ENCODE measurements around the gene NRM.
A peak's percentile ranks its signal among the peaks of the same experiment; 100 is the strongest.
"Not testable (repeated sequence)": the region's sequence is repeated elsewhere in the genome, so short reads cannot be mapped to it uniquely, and the experiment has no call there.

The NRM gene

DNA sequence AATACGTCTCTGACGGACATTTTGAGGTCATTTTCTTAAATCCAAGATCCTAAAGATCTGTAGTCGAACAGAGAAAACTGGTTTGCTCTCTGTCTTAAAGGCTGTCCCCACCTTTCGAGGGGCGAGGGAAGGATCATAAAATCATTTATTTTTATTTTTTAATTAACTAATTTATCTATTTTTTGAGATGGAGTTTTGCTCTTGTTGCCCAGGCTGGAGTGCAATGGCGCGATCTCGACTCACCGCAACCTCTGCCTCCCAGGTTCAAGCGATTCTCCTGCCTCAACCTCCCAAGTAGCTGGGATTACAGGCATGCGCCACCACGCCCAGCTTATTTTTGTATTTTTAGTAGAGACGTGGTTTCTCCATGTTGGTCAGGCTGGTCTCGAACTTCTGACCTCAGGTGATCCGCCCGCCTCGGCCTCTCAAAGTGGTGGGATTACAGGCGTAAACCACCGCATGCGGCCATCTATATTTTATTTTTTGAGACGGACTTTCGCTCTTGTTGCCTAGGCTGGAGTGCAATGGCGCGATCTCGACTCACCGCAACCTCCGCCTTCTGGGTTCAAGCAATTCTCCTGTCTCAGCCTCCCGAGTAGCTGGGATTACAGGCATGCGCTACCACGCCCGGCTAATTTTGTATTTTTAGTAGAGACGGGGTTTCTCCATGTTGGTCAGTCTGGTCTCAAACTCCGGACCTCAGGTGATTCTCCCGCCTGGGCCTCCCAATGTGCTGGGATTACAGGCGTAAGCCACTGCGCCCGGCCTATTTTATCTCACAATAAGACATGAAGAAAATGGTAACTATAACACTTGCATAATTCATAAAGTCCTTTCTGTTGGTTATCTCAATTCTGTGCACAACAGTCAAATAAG, 27.3 kb upstream of the NRM start:
- not testable (repeated sequence) for ATAC-seq

DNA sequence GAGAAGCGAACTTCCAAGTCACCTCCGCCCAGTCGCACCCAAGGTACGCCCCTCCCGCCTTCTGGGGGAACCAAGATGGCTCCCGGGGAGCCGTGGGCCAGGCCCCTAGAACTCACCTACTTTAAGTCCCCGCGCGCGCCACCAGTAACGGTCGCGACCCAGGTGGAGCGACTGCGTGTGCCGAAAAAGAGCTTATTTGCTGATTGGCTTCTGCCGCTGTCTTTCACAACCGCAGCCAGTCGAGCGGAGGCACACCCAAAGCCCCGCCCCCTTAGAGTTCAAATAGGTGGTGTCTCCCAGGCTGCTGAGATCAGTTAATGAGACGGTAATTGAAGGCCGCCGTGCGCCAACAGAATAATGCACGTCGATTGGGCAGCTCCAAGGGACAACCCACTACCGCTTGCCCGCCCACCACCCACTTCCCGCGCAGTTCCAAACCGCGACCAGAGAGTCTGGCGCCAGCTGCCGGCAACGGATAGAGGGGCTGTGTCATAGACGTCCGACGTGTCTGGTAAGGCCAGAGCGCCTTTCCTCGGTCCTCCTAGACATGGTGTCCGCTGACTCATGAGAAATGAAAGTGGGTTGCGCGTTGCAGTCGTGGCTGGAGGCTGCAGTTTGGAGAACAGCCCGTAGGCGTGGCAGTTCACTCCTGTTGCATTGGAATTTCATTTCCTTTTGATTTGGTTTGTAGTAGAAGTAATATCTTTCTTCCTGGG, 26.5 kb upstream of the NRM start, which contains the start of gene MDC1:
TSS of gene MDC1 (minus strand) at position 153 of the 716 bp plus-strand sequence. CDS start 2,106 bp downstream, outside the sequence.
- peak; percentile 82 for ATAC-seq
- no peak for TF ChIP-seq SNAI2 (CRISPR knock-in tag; IDR thresholded peaks at IDR 0.05)
- TF ChIP-seq, protein P1, sequence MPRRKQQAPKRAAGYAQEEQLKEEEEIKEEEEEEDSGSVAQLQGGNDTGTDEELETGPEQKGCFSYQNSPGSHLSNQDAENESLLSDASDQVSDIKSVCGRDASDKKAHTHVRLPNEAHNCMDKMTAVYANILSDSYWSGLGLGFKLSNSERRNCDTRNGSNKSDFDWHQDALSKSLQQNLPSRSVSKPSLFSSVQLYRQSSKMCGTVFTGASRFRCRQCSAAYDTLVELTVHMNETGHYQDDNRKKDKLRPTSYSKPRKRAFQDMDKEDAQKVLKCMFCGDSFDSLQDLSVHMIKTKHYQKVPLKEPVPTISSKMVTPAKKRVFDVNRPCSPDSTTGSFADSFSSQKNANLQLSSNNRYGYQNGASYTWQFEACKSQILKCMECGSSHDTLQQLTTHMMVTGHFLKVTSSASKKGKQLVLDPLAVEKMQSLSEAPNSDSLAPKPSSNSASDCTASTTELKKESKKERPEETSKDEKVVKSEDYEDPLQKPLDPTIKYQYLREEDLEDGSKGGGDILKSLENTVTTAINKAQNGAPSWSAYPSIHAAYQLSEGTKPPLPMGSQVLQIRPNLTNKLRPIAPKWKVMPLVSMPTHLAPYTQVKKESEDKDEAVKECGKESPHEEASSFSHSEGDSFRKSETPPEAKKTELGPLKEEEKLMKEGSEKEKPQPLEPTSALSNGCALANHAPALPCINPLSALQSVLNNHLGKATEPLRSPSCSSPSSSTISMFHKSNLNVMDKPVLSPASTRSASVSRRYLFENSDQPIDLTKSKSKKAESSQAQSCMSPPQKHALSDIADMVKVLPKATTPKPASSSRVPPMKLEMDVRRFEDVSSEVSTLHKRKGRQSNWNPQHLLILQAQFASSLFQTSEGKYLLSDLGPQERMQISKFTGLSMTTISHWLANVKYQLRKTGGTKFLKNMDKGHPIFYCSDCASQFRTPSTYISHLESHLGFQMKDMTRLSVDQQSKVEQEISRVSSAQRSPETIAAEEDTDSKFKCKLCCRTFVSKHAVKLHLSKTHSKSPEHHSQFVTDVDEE (CRISPR knock-in tag; IDR thresholded peaks at IDR 0.05) = 0 out of 2 replicates have a peak, but pooled peaks have one; percentile 16

DNA sequence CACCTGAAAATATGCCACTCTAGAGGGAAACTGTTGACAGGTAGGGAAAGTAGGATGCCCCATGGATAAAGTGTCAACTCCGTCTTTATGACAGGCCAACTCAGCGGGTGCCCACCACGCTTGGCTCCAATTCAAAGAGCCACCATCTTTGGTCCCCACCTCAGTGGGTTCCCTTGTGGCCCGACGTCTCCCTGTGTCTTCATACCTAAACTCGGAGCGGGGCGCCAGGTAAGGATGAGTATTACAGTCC, 26.0 kb upstream of the NRM start:
- no peak for ATAC-seq
- TF ChIP-seq OSR1 (CRISPR knock-in tag; IDR thresholded peaks at IDR 0.05) = no peak
- TF ChIP-seq TCF4 (CRISPR knock-in tag; IDR thresholded peaks at IDR 0.05; ENCODE audit: borderline replicate concordance) = no peak
- TF ChIP-seq, protein P1 (CRISPR knock-in tag; IDR thresholded peaks at IDR 0.05) = no peak
- no peak for TF ChIP-seq ARNTL (CRISPR knock-in tag; IDR thresholded peaks at IDR 0.05; ENCODE audit: borderline replicate concordance, low read depth)
- TF ChIP-seq PPARA (CRISPR knock-in tag; IDR thresholded peaks at IDR 0.05; ENCODE audit: borderline replicate concordance) = no peak
- no peak for TF ChIP-seq TOX (CRISPR knock-in tag; IDR thresholded peaks at IDR 0.05; ENCODE audit: borderline replicate concordance)
- TF ChIP-seq, protein P2, sequence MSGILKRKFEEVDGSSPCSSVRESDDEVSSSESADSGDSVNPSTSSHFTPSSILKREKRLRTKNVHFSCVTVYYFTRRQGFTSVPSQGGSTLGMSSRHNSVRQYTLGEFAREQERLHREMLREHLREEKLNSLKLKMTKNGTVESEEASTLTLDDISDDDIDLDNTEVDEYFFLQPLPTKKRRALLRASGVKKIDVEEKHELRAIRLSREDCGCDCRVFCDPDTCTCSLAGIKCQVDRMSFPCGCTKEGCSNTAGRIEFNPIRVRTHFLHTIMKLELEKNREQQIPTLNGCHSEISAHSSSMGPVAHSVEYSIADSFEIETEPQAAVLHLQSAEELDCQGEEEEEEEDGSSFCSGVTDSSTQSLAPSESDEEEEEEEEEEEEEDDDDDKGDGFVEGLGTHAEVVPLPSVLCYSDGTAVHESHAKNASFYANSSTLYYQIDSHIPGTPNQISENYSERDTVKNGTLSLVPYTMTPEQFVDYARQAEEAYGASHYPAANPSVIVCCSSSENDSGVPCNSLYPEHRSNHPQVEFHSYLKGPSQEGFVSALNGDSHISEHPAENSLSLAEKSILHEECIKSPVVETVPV (CRISPR knock-in tag; IDR thresholded peaks at IDR 0.05) = no peak
- TF ChIP-seq RARB (CRISPR knock-in tag; IDR thresholded peaks at IDR 0.05) = no peak
- no peak for TF ChIP-seq ISL1 (CRISPR knock-in tag; IDR thresholded peaks at IDR 0.05)
- TF ChIP-seq CSDC2 (CRISPR knock-in tag; IDR thresholded peaks at IDR 0.05) = no peak
- no peak for TF ChIP-seq ZFP3 (CRISPR knock-in tag; IDR thresholded peaks at IDR 0.05)
- no peak for TF ChIP-seq ZC3H10 (CRISPR knock-in tag; IDR thresholded peaks at IDR 0.05)
- no peak for TF ChIP-seq ZNF565 (CRISPR knock-in tag; conservative IDR thresholded peaks at IDR 0.05; ENCODE audit: low read depth)
- TF ChIP-seq ZNF8 (CRISPR knock-in tag; IDR thresholded peaks at IDR 0.05) = no peak
- no peak for TF ChIP-seq ESRRG (CRISPR knock-in tag; IDR thresholded peaks at IDR 0.05)
- TF ChIP-seq, protein P3, sequence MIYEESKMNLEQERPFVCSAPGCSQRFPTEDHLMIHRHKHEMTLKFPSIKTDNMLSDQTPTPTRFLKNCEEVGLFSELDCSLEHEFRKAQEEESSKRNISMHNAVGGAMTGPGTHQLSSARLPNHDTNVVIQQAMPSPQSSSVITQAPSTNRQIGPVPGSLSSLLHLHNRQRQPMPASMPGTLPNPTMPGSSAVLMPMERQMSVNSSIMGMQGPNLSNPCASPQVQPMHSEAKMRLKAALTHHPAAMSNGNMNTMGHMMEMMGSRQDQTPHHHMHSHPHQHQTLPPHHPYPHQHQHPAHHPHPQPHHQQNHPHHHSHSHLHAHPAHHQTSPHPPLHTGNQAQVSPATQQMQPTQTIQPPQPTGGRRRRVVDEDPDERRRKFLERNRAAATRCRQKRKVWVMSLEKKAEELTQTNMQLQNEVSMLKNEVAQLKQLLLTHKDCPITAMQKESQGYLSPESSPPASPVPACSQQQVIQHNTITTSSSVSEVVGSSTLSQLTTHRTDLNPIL (CRISPR knock-in tag; IDR thresholded peaks at IDR 0.05; ENCODE audit: low read depth) = no peak
- TF ChIP-seq ZFP30 (CRISPR knock-in tag; IDR thresholded peaks at IDR 0.05) = no peak
- no peak for TF ChIP-seq SNAI2 (CRISPR knock-in tag; IDR thresholded peaks at IDR 0.05)
- TF ChIP-seq, protein P4, sequence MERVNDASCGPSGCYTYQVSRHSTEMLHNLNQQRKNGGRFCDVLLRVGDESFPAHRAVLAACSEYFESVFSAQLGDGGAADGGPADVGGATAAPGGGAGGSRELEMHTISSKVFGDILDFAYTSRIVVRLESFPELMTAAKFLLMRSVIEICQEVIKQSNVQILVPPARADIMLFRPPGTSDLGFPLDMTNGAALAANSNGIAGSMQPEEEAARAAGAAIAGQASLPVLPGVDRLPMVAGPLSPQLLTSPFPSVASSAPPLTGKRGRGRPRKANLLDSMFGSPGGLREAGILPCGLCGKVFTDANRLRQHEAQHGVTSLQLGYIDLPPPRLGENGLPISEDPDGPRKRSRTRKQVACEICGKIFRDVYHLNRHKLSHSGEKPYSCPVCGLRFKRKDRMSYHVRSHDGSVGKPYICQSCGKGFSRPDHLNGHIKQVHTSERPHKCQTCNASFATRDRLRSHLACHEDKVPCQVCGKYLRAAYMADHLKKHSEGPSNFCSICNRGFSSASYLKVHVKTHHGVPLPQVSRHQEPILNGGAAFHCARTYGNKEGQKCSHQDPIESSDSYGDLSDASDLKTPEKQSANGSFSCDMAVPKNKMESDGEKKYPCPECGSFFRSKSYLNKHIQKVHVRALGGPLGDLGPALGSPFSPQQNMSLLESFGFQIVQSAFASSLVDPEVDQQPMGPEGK (CRISPR knock-in tag; IDR thresholded peaks at IDR 0.05; ENCODE audit: borderline replicate concordance) = no peak
- no peak for TF ChIP-seq ZNF70 (CRISPR knock-in tag; IDR thresholded peaks at IDR 0.05)

Data from SK-N-SH treated with all-trans-retinoic acid at 6 μM for 48 hours (cell line).